ENCODE data around the gene OR2S2.

Gene OR2S2

GRCh38 chr9:35912791-35913400 is 45.1 kb downstream of the OR2S2 start:
- no peak for TF ChIP-seq POLR2AphosphoS5 (IDR thresholded peaks at IDR 0.05; ENCODE audit: low read depth, low read length)
- TF ChIP-seq TAF1 (IDR thresholded peaks at IDR 0.05; ENCODE audit: borderline replicate concordance, low read depth, low read length) = no peak
- no peak for TF ChIP-seq POLR2A (IDR thresholded peaks at IDR 0.05; ENCODE audit: low read depth, low read length)
- FAIRE-seq (no peak), DNase-seq (ENCODE audit: insufficient read length) (no peak)

- DNase-seq (ENCODE audit: insufficient read length) (no peak), FAIRE-seq (no peak)
- TF ChIP-seq TAF1 (IDR thresholded peaks at IDR 0.05; ENCODE audit: borderline replicate concordance, low read depth, low read length) (no peak), POLR2A (IDR thresholded peaks at IDR 0.05; ENCODE audit: low read depth, low read length) (no peak), POLR2AphosphoS5 (IDR thresholded peaks at IDR 0.05; ENCODE audit: low read depth, low read length) (no peak)
Observed at GRCh38 chr9:35911690-35912089, 46.3 kb downstream of the OR2S2 start.

GRCh38 chr9:35910613-35911359 is 47.2 kb downstream of the OR2S2 start:
- no peak for FAIRE-seq
- DNase-seq (ENCODE audit: insufficient read length) = no peak
- TF ChIP-seq TAF1 (IDR thresholded peaks at IDR 0.05; ENCODE audit: borderline replicate concordance, low read depth, low read length) (no peak), POLR2A (IDR thresholded peaks at IDR 0.05; ENCODE audit: low read depth, low read length) (no peak), POLR2AphosphoS5 (IDR thresholded peaks at IDR 0.05; ENCODE audit: low read depth, low read length) (no peak)

- no peak for FAIRE-seq
- no peak for TF ChIP-seq POLR2AphosphoS5 (IDR thresholded peaks at IDR 0.05; ENCODE audit: low read depth, low read length)
- no peak for TF ChIP-seq TAF1 (IDR thresholded peaks at IDR 0.05; ENCODE audit: borderline replicate concordance, low read depth, low read length)
- no peak for TF ChIP-seq POLR2A (IDR thresholded peaks at IDR 0.05; ENCODE audit: low read depth, low read length)
Observed at GRCh38 chr9:35909687-35910612, 48.0 kb downstream of the OR2S2 start.

GRCh38 chr9:35909274-35909673 is 48.7 kb downstream of the OR2S2 start, which contains the start of gene SPAAR:
TSS of gene SPAAR (plus strand) at chr9:35909490. CDS start at chr9:35910464, 974 bp downstream.
- no peak for TF ChIP-seq POLR2A (IDR thresholded peaks at IDR 0.05; ENCODE audit: low read depth, low read length)
- no peak for TF ChIP-seq TAF1 (IDR thresholded peaks at IDR 0.05; ENCODE audit: borderline replicate concordance, low read depth, low read length)
- TF ChIP-seq POLR2AphosphoS5 (IDR thresholded peaks at IDR 0.05; ENCODE audit: low read depth, low read length) = no peak
- FAIRE-seq (no peak), DNase-seq (ENCODE audit: insufficient read length) (no peak)

More at GRCh38 chr9:35909687-35910612, 48.0 kb downstream of the OR2S2 start:
- DNase-seq (ENCODE audit: insufficient read length) = no peak

GRCh38 chr9:35908504-35909125 is 49.3 kb downstream of the OR2S2 start:
- FAIRE-seq (no peak), DNase-seq (ENCODE audit: insufficient read length) (no peak)
- TF ChIP-seq POLR2A (IDR thresholded peaks at IDR 0.05; ENCODE audit: low read depth, low read length) (no peak), TAF1 (IDR thresholded peaks at IDR 0.05; ENCODE audit: borderline replicate concordance, low read depth, low read length) (no peak), POLR2AphosphoS5 (IDR thresholded peaks at IDR 0.05; ENCODE audit: low read depth, low read length) (no peak)

GRCh38 chr9:35907711-35908503 is 50.0 kb downstream of the OR2S2 start:
- TF ChIP-seq POLR2AphosphoS5 (IDR thresholded peaks at IDR 0.05; ENCODE audit: low read depth, low read length) (no peak), POLR2A (IDR thresholded peaks at IDR 0.05; ENCODE audit: low read depth, low read length) (no peak), TAF1 (IDR thresholded peaks at IDR 0.05; ENCODE audit: borderline replicate concordance, low read depth, low read length) (no peak)
- FAIRE-seq (no peak), DNase-seq (ENCODE audit: insufficient read length) (no peak)

All from GM12892 (cell line).